DND-41 (cell line): Measurements from ENCODE around the gene EXOC3L4.

Experiments
- CTCF ChIP-seq: IDR thresholded peaks from 2 replicates; pipeline ENCODE4 v1.5.1; 2012; ENCODE audit warnings: borderline replicate concordance, low read length, moderate library complexity, mild to moderate bottlenecking; ENCODE audit not compliant: poor library complexity, severe bottlenecking; ENCODE audit errors: extremely low read depth
- EZH2 ChIP-seq: IDR thresholded peaks from 3 replicates; pipeline ENCODE4 v1.6.1; 2012; ENCODE audit warnings: borderline replicate concordance, low read depth, mild to moderate bottlenecking, moderate library complexity, low read length, inconsistent platforms; ENCODE audit not compliant: severe bottlenecking

- TF ChIP-seq EZH2 (no peak), CTCF (no peak)
Observed at GRCh38 chr14:103107455-103107854, 12.9 kb downstream of the EXOC3L4 start.
